ENCODE measurements around the gene COPZ1. TPM values are rescaled to one million over a fixed set of nuclear protein-coding genes. Genes with fewer than 3 reads are reported as not detected.

Gene COPZ1
- polyA plus RNA-seq, 1 donor from 2014 or later = 135 TPM

- peaks cover 4% of the 10 kb centered on the region for H3K36me3 Mint-ChIP-seq
- H3K9me3 Mint-ChIP-seq = no peaks in the 10 kb centered on the region
- H3K27ac Mint-ChIP-seq = no peak overlapping the region
- H3K4me3 Mint-ChIP-seq = no peak overlapping the region
- H3K27me3 Mint-ChIP-seq = peaks cover 3% of the 10 kb centered on the region
- peaks cover 24 to 32% (median 24%) of the 10 kb centered on the region in 3 donors for H3K4me1 Mint-ChIP-seq
These were observed 56.2 kb downstream of the COPZ1 start for GRCh38 chr12:54381136-54381535.

GRCh38 chr12:54383041-54383609, 58.2 kb downstream of the COPZ1 start:
- H3K4me3 Mint-ChIP-seq = no peak overlapping the region
- H3K9me3 Mint-ChIP-seq = no peaks in the 10 kb centered on the region
- peak overlapping the region in 2 of 3 donors; percentile 41 to 82 for H3K27ac Mint-ChIP-seq
- peaks cover 27 to 37% (median 29%) of the 10 kb centered on the region in 3 donors for H3K4me1 Mint-ChIP-seq
- peaks cover 4% of the 10 kb centered on the region for H3K36me3 Mint-ChIP-seq
- peaks cover 3% of the 10 kb centered on the region for H3K27me3 Mint-ChIP-seq

DNA sequence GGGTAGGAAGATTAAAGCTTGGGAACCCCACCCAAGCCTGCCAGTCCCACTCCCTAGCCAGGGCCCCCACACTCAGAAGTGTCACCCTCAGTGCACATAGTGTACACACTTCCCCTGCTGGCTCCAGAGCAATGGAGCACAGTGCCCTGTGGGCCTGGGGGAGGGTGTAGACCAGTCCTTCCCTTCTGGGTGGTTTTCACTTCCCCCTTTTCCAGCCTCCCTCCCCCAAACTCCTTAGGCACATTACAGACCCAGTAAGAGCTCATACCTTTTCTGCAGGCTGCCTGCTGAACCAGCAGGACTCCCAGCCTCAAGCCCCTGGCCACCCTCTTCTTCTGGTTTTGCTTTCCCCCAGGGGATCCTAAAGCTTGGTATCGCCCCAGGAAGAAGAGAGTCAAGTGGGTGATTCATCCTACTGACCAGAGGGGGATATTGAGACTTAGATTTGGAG, 59.7 kb downstream of the COPZ1 start, which contains the start of gene ZNF385A:
ZNF385A (minus strand) TSS at position 143 of the 451 bp plus-strand sequence. CDS start 219 bp downstream, outside the sequence.
- H3K27me3 Mint-ChIP-seq = peaks cover 2% of the 10 kb centered on the region
- H3K27ac Mint-ChIP-seq = peak within 1 kb of the TSS; percentile 5 to 82 (median 78)
- peak within 1 kb of the TSS in 2 of 4 donors; percentile 79 to 82 for H3K4me3 Mint-ChIP-seq
- peaks cover 25 to 31% (median 27%) of the 10 kb centered on the region in 3 donors for H3K4me1 Mint-ChIP-seq
- no peaks in the 10 kb centered on the region for H3K9me3 Mint-ChIP-seq
- peaks cover 3% of the 10 kb centered on the region for H3K36me3 Mint-ChIP-seq

- no peaks in the 10 kb centered on the region for H3K36me3 Mint-ChIP-seq
- peaks cover 27 to 30% (median 28%) of the 10 kb centered on the region in 3 donors for H3K4me1 Mint-ChIP-seq
- no peaks in the 10 kb centered on the region for H3K27me3 Mint-ChIP-seq
- H3K9me3 Mint-ChIP-seq = no peaks in the 10 kb centered on the region
- H3K4me3 Mint-ChIP-seq = peak overlapping the region in 2 of 4 donors; percentile 74 to 79
- peak overlapping the region; percentile 5 to 82 (median 53) for H3K27ac Mint-ChIP-seq
These were observed 60.5 kb downstream of the COPZ1 start for GRCh38 chr12:54385251-54385914.

DNA sequence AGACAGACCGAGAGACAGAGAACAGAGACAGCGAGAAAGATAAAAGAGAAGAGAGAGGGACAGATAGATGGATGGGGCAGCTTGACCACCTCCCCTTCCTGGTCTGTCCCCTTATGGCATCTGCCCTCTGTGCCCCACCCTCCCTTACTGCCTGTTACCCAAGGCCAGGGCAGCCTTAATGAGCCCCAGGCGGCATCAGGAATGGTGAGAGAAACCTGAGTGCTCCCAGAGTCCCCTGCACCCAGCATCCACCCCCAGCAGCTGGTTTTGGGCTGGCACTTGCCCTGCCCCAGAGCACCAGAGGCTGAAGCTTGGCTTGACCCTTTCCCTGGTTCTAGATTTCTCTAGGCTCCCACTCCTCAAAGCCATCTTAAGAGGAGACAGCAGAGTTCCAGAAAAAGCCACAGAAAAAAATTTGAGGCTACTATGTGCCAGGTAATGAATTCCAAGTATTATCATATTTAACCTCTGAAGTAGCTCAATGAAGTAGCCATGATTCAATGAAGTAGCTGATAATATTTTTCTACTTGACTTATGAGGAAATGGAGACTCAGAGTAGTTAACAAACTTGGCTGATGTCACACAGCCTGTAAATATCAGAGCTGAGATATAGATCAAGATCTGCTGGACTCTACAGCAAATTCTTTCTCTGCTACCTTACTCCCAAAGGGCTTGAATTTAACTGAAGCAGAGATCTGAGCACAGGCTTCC, 61.6 kb downstream of the COPZ1 start:
- Mint-ChIP-seq H3K9me3 (no peaks in the 10 kb centered on the region), H3K27ac (peak overlapping the region in 2 of 3 donors; percentile 15 to 85), H3K4me3 (peak overlapping the region in 1 of 4 donors; percentile 41), H3K27me3 (no peaks in the 10 kb centered on the region), H3K36me3 (no peaks in the 10 kb centered on the region), H3K4me1 (peaks cover 23 to 30% (median 28%) of the 10 kb centered on the region in 3 donors)

DNA sequence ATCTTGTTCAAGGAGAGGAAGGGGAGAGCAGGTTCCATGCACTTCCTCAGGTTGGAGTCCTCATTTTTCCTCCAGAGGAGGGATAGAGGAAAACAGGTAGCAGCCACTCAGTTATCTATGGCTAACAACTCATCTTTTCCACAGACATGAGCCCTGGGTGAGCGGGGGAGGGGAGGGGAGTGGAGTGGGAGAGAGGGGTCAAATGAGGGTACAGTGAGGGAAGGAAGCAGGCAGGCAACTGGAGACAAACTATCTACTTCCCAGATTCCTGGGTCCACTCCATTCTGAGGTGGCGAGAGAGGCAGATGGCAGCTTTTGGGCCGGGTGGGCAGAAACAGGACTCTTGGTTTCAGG, 62.2 kb downstream of the COPZ1 start:
- Mint-ChIP-seq H3K4me3 (peak overlapping the region in 1 of 4 donors; percentile 41), H3K4me1 (peaks cover 24 to 35% (median 31%) of the 10 kb centered on the region in 3 donors), H3K9me3 (no peaks in the 10 kb centered on the region), H3K27ac (no peak overlapping the region), H3K27me3 (no peaks in the 10 kb centered on the region), H3K36me3 (no peaks in the 10 kb centered on the region)

- Mint-ChIP-seq H3K27ac (peak overlapping the region in 2 of 3 donors; percentile 17 to 29), H3K36me3 (no peaks in the 10 kb centered on the region), H3K27me3 (no peaks in the 10 kb centered on the region), H3K4me3 (peak overlapping the region in 2 of 4 donors; percentile 31 to 44), H3K4me1 (peaks cover 24 to 35% (median 31%) of the 10 kb centered on the region in 3 donors), H3K9me3 (no peaks in the 10 kb centered on the region)
These were observed 63.6 kb downstream of the COPZ1 start for GRCh38 chr12:54388237-54389133.

GRCh38 chr12:54389134-54389508, 64.2 kb downstream of the COPZ1 start:
- H3K4me1 Mint-ChIP-seq = peaks cover 26 to 35% (median 33%) of the 10 kb centered on the region in 3 donors

GRCh38 chr12:54389607-54390175, 64.8 kb downstream of the COPZ1 start:
- H3K27me3 Mint-ChIP-seq = no peaks in the 10 kb centered on the region
- H3K4me1 Mint-ChIP-seq = peaks cover 27 to 31% (median 28%) of the 10 kb centered on the region in 3 donors

More at GRCh38 chr12:54389134-54389508, 64.2 kb downstream of the COPZ1 start:
- Mint-ChIP-seq H3K27me3 (no peaks in the 10 kb centered on the region), H3K9me3 (no peaks in the 10 kb centered on the region), H3K36me3 (no peaks in the 10 kb centered on the region), H3K4me3 (peak overlapping the region in 1 of 4 donors; percentile 31), H3K27ac (no peak overlapping the region)

DNA sequence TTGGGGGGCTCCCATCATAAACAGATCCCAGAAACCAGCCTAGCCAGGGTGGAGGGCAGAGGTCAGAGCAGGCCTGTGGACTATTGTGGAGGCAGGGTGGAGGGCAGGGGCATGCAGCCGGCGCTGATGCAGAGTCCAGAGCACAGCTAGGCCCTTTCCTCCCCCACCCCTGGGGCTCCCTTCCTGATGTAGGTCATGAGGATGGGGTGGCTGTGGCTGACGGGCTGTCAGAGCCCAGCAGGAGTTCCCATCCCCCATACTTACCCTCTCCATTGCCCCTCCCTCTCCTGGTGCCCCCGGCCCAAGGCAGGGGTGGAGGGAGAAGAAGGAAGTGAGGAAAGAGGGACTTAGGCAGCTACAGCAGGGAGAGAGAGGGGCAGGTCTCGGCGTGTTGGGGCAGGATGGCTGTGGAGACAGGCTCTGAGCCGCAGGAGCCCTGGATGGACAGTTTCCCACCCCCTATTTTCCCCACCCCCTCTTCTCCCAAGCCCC, 65.3 kb downstream of the COPZ1 start:
- H3K4me1 Mint-ChIP-seq = peaks cover 22 to 26% (median 23%) of the 10 kb centered on the region in 3 donors

More at GRCh38 chr12:54389607-54390175, 64.8 kb downstream of the COPZ1 start:
- Mint-ChIP-seq H3K27ac (peak overlapping the region in 2 of 3 donors; percentile 10 to 39), H3K36me3 (no peaks in the 10 kb centered on the region), H3K4me3 (peak overlapping the region in 3 of 4 donors; percentile 2 to 79 (median 31)), H3K9me3 (no peaks in the 10 kb centered on the region)

DNA sequence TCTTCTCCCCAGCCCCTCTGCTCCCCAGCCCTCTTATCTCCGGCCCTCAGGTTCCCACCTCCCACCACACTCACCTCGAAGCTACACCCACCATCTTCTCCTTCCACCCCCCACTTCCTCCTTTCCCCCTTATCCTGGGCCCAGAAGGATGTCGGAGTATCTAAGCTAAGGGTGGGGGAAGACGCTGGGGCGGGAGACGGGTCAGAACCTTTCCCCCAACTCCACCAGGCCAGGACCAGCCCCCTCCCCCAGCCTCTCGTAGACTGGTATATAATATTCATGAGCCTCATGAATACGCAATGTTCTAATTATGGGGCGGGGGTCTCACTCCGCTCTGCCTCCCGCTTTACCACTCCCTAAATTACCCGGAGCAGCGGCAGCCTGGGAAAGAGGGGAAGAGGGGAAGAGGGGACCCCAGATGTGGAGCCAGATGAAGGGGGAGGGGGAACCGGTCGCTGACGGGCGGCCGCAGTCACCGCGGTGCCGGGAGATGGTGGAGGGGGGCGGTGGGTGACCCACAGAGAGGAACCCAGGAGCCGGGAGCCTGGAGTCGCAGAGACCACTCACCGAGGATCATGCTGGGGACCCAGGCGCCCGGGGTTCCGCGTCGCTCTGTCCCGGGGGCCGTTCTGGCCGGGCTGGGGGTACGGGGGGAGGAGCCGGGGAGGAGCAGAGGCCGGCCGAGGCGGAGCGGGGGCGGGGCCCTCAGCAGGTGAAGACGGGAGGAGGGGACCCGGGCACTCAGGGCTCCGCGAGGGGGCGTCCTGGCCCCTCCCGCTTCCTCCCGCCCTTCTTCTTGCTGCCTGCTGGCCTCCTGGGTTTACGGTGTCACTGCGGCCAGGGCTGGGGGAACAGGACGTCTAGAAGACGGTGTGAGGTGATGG, 66.0 kb downstream of the COPZ1 start:
- Mint-ChIP-seq H3K4me1 (peaks cover 20 to 23% (median 20%) of the 10 kb centered on the region in 3 donors), H3K4me3 (peak overlapping the region; percentile 63 to 94 (median 85)), H3K27me3 (no peaks in the 10 kb centered on the region), H3K27ac (peak overlapping the region in 1 of 3 donors; percentile 13), H3K36me3 (no peaks in the 10 kb centered on the region), H3K9me3 (no peaks in the 10 kb centered on the region)

More for the DNA sequence above, 65.3 kb downstream of the COPZ1 start:
- Mint-ChIP-seq H3K27ac (peak overlapping the region in 2 of 3 donors; percentile 10 to 39), H3K4me3 (peak overlapping the region in 2 of 4 donors; percentile 31 to 77), H3K9me3 (no peaks in the 10 kb centered on the region), H3K36me3 (no peaks in the 10 kb centered on the region), H3K27me3 (no peaks in the 10 kb centered on the region)

DNA sequence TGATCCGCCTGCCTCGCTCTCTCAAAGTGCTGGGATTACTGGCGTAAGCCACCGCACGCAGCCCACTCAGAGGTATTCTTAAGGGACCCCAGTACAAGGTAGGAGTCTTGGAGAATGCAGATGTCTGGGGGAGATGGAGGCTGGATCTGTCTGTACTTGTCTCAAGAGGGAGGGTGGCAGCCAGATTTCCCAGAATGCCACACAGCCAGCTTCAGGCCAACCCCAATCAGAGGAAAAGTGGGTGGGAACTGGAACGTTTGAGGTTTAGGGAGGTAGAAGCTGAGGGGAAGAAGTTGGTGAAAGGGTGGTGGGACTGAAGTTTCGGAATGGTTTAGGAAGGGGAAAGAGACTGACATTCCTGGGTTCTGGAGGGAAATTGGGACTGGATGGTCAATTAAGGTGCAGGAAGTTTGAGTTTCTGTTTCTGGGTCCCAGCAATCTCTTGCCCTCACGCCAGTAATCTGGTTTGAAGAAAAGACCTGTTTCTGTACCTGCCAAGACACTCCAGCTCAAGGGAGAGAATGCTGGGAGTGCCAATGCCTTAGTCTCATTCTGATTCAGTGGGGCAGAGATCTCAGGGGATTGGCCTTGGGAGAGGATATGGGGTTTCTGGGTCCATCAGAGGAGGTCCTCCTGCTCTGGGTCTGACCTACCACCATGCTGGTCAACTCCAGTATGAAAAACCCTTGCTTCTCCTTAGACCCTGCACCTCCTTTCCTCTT, 67.7 kb downstream of the COPZ1 start:
- peak overlapping the region in 2 of 4 donors; percentile 23 to 71 for H3K4me3 Mint-ChIP-seq
- peaks cover 15 to 18% (median 18%) of the 10 kb centered on the region in 3 donors for H3K4me1 Mint-ChIP-seq
- H3K27ac Mint-ChIP-seq = peak overlapping the region in 1 of 3 donors; percentile 52
- no peaks in the 10 kb centered on the region for H3K27me3 Mint-ChIP-seq
- no peaks in the 10 kb centered on the region for H3K36me3 Mint-ChIP-seq
- H3K9me3 Mint-ChIP-seq = no peaks in the 10 kb centered on the region

Data from IgD-negative memory B cell (primary cell).